RWPE2 (cell line): ENCODE results near the gene PTPA.

Experiments used
- ATAC-seq: fragments of 200-7000 bp; cut with Tn5 transposase; 3 replicates; pipeline ENCODE4 v1.9.1; 2021; ENCODE audit warnings: low read depth
- DNase-seq: peaks from one replicate; pipeline ENCODE4 v3.0.0-alpha.2; 2020; ENCODE audit warnings: low spot score
- H3K27ac ChIP-seq: fragments of 450-650 bp; 2 replicates; pipeline ENCODE4 v1.5.1; 2017; ENCODE audit warnings: mild to moderate bottlenecking; ENCODE audit not compliant: poor library complexity, severe bottlenecking
- H3K27me3 ChIP-seq: fragments of 250-450 bp; sonication (Bioruptor Pico); 2 replicates; pipeline ENCODE4 v1.5.1; 2021; ENCODE audit warnings: mild to moderate bottlenecking, moderate library complexity; ENCODE audit not compliant: insufficient read depth, poor library complexity, severe bottlenecking
- H3K36me3 ChIP-seq: fragments of 250-450 bp; sonication (Bioruptor Pico); 2 replicates; pipeline ENCODE4 v1.5.1; 2020; ENCODE audit warnings: low read depth, mild to moderate bottlenecking, moderate library complexity
- H3K4me1 ChIP-seq: fragments of 250-450 bp; sonication (Bioruptor Pico); 2 replicates; pipeline ENCODE4 v1.5.1; 2021; ENCODE audit warnings: mild to moderate bottlenecking, moderate library complexity; ENCODE audit not compliant: insufficient read depth, poor library complexity, severe bottlenecking
- H3K4me3 ChIP-seq: fragments of 250-450 bp; sonication (Bioruptor Pico); 2 replicates; pipeline ENCODE4 v1.5.1; 2021; ENCODE audit warnings: mild to moderate bottlenecking, moderate library complexity; ENCODE audit not compliant: severe bottlenecking
- H3K9me3 ChIP-seq: fragments of 250-450 bp; sonication (Bioruptor Pico); 2 replicates; pipeline ENCODE4 v1.5.1; 2021; ENCODE audit warnings: mild to moderate bottlenecking, moderate library complexity; ENCODE audit not compliant: severe bottlenecking
- CTCF ChIP-seq: fragments of 450-650 bp; IDR thresholded peaks from one replicate; pipeline ENCODE4 v1.5.1; 2017; ENCODE audit warnings: mild to moderate bottlenecking, moderate library complexity; ENCODE audit not compliant: poor library complexity, severe bottlenecking

PTPA gene

GRCh38 chr9:129172816-129173215 lies 61.6 kb downstream of the PTPA start:
- Histone ChIP-seq H3K9me3 (peaks cover 2% of the 10 kb centered on the region), H3K36me3 (no peaks in the 10 kb centered on the region), H3K4me1 (peaks cover 22% of the 10 kb centered on the region), H3K4me3 (no peak overlapping the region), H3K27me3 (no peaks in the 10 kb centered on the region), H3K27ac (no peak overlapping the region)
- TF ChIP-seq CTCF, result no peak
- DNase-seq (no peak), ATAC-seq (no peak)

GRCh38 chr9:129173296-129174101 lies 62.3 kb downstream of the PTPA start:
- peaks cover 15% of the 10 kb centered on the region for H3K4me1 ChIP-seq
- TF ChIP-seq CTCF, result no peak
- DNase-seq, result no peak

GRCh38 chr9:129174102-129174723 lies 63.0 kb downstream of the PTPA start:
- peak; percentile 95 for TF ChIP-seq CTCF
- Histone ChIP-seq H3K27me3 (no peaks in the 10 kb centered on the region), H3K27ac (peak overlapping the region; percentile 95), H3K9me3 (no peaks in the 10 kb centered on the region), H3K4me3 (peak overlapping the region; percentile 71), H3K4me1 (peaks cover 11% of the 10 kb centered on the region), H3K36me3 (no peaks in the 10 kb centered on the region)
- peak; percentile 28 for ATAC-seq
- no peak for DNase-seq

More at GRCh38 chr9:129173296-129174101, 62.3 kb downstream of the PTPA start:
- peak overlapping the region; percentile 95 for H3K27ac ChIP-seq
- peaks cover 2% of the 10 kb centered on the region for H3K9me3 ChIP-seq
- ATAC-seq, result no peak
- no peaks in the 10 kb centered on the region for H3K27me3 ChIP-seq
- H3K4me3 ChIP-seq, result peak overlapping the region; percentile 71
- H3K36me3 ChIP-seq, result no peaks in the 10 kb centered on the region

- Histone ChIP-seq H3K4me1 (peaks cover 9% of the 10 kb centered on the region), H3K27ac (peak overlapping the region; percentile 95), H3K36me3 (no peaks in the 10 kb centered on the region), H3K27me3 (no peaks in the 10 kb centered on the region), H3K4me3 (peak overlapping the region; percentile 71), H3K9me3 (no peaks in the 10 kb centered on the region)
- DNase-seq, result no peak
- no peak for TF ChIP-seq CTCF
- ATAC-seq, result peak; percentile 13; the same call in 2 of the 3 replicates
Measured at GRCh38 chr9:129174724-129175514, 63.7 kb downstream of the PTPA start.
